Naive thymus-derived CD4-positive, alpha-beta T cell (primary cell): Measurements from ENCODE around the gene FIG4. TPM values are rescaled to one million over a fixed set of nuclear protein-coding genes. Genes with fewer than 3 reads are reported as not detected.

ENCODE experiments used
- ATAC-seq: fragments of 150-1000 bp; cut with Tn5 transposase; 2 replicates; pipeline ENCODE4 v1.10.0; 2021; ENCODE audit warnings: mild to moderate bottlenecking, moderate library complexity
- CTCF ChIA-PET: fragments of 350-600 bp; sonication (Branson Sonifier 250); formaldehyde crosslinking; loops from one replicate; lab custom pipeline; 2021; ENCODE audit warnings: antibody characterized with exemption; lab: Charles Lee
- POLR2A ChIA-PET: fragments of 350-600 bp; sonication (Branson Sonifier 250); formaldehyde crosslinking; loops from one replicate; lab custom pipeline; 2021; ENCODE audit warnings: antibody characterized with exemption, inconsistent platforms; lab: Charles Lee
- DNase-seq, 9 donors: peaks; one replicate each; pipeline versions ENCODE4 v3.0.0 to v3.0.0-alpha.2; 2020 to 2022; ENCODE audit warnings: mixed read lengths in 1 of 9
- H3K27ac ChIP-seq: one replicate; pipeline ENCODE4 v1.7.0; 2013; ENCODE audit warnings: mild to moderate bottlenecking, low read depth, low read length, moderate library complexity
- H3K27me3 ChIP-seq, 2 donors: one replicate each; pipeline ENCODE4 v1.7.0; 2013; ENCODE audit warnings: low read length in 2 of 2, mild to moderate bottlenecking in 2 of 2, moderate library complexity in 2 of 2; ENCODE audit not compliant: control insufficient read depth in 2 of 2, insufficient read depth in 2 of 2
- H3K36me3 ChIP-seq, 3 experiments: 1 replicate in 2 of 3; 2 replicates in 1 of 3; pipeline ENCODE4 v1.7.0; 2013; ENCODE audit warnings: low read length in 3 of 3, mild to moderate bottlenecking in 3 of 3, moderate library complexity in 1 of 3; ENCODE audit not compliant: insufficient read depth in 3 of 3, control insufficient read depth in 2 of 3
- H3K4me1 ChIP-seq, 2 donors: one replicate each; pipeline ENCODE4 v1.7.0; 2013; ENCODE audit warnings: low read length in 2 of 2, mild to moderate bottlenecking in 2 of 2, moderate library complexity in 1 of 2; ENCODE audit not compliant: control insufficient read depth in 2 of 2, insufficient read depth in 2 of 2
- H3K4me3 ChIP-seq: 2 replicates; pipeline ENCODE4 v1.7.0; 2013; ENCODE audit warnings: mild to moderate bottlenecking, low read length
- H3K9me3 ChIP-seq, 3 experiments: 1 replicate in 2 of 3; 2 replicates in 1 of 3; pipeline ENCODE4 v1.7.0; 2013; ENCODE audit warnings: low read length in 3 of 3; ENCODE audit not compliant: control insufficient read depth in 2 of 3
- H3K27ac Mint-ChIP-seq, 9 donors: one replicate each; pipeline ENCODE4 v1.8.0; 2020 to 2022; ENCODE audit warnings: mixed read lengths in 9 of 9, mild to moderate bottlenecking in 8 of 9, moderate library complexity in 5 of 9, inconsistent platforms in 2 of 9
- H3K27me3 Mint-ChIP-seq, 5 donors: one replicate each; pipeline ENCODE4 v1.8.0; 2021 to 2022; ENCODE audit warnings: mixed read lengths in 5 of 5, mild to moderate bottlenecking in 1 of 5
- H3K36me3 Mint-ChIP-seq, 5 donors: one replicate each; pipeline ENCODE4 v1.8.0; 2020 to 2022; ENCODE audit warnings: mixed read lengths in 5 of 5, mild to moderate bottlenecking in 3 of 5, inconsistent platforms in 1 of 5
- H3K4me1 Mint-ChIP-seq, 7 donors: one replicate each; pipeline ENCODE4 v1.8.0; 2020 to 2022; ENCODE audit warnings: mixed read lengths in 7 of 7, mild to moderate bottlenecking in 3 of 7, inconsistent platforms in 1 of 7
- H3K4me3 Mint-ChIP-seq, 10 donors: one replicate each; pipeline ENCODE4 v1.8.0; 2020 to 2022; ENCODE audit warnings: mild to moderate bottlenecking in 10 of 10, mixed read lengths in 10 of 10, moderate library complexity in 6 of 10, inconsistent platforms in 2 of 10
- H3K9me3 Mint-ChIP-seq, 11 donors: one replicate each; pipeline ENCODE4 v1.8.0; 2020 to 2022; ENCODE audit warnings: mixed read lengths in 11 of 11, mild to moderate bottlenecking in 4 of 11, inconsistent platforms in 1 of 11, moderate library complexity in 1 of 11
- intact Hi-C, 2 donors: fragments of 100-400 bp; cut with micrococcal nuclease; formaldehyde crosslinking; loops; one replicate each; pipeline ENCODE4 v1.15.1; 2023
- polyA plus RNA-seq, 2 donors: library from polyadenylated mRNA; unstranded; fragments of 300-500 nt; fragmentation: Illumina TruSeq; gene quantifications; one replicate each; pipeline ENCODE4 v1.2.3, GENCODE V29; 2021
- total RNA-seq, 6 experiments: library from RNA in 5 of 6; stranded (reverse) in 5 of 6; gene quantifications; 1 replicate in 5 of 6; 2 replicates in 1 of 6; pipeline ENCODE4 v1.2.3 and lab custom pipeline; 2021 to 2026

FIG4 gene
- total and polyA plus RNA-seq, 7 experiments from 2014 or later, result 6.8 to 16.5 (median 13.4) TPM

- ATAC-seq, result no peak
- CTCF ChIA-PET, result no interaction called here
- no peaks in the 10 kb centered on the region for H3K9me3 Mint-ChIP-seq
- DNase-seq, result no peak
- POLR2A ChIA-PET, result no interaction called here
- no peak overlapping the region for H3K4me3 Mint-ChIP-seq
- H3K4me1 Mint-ChIP-seq, result peaks cover 0 to 1% (median 0%) of the 10 kb centered on the region in 7 donors
- intact Hi-C loops, result no loop called here
- peaks cover 4 to 72% (median 25%) of the 10 kb centered on the region in 5 donors for H3K36me3 Mint-ChIP-seq
- Histone ChIP-seq H3K4me3 (no peak overlapping the region), H3K36me3 (peaks cover 0 to 26% (median 4%) of the 10 kb centered on the region in 3 experiments), H3K9me3 (no peaks in the 10 kb centered on the region), H3K4me1 (no peaks in the 10 kb centered on the region), H3K27me3 (no peaks in the 10 kb centered on the region), H3K27ac (no peak overlapping the region)
- no peaks in the 10 kb centered on the region for H3K27me3 Mint-ChIP-seq
- no peak overlapping the region for H3K27ac Mint-ChIP-seq
These were observed 75.1 kb downstream of the FIG4 start for GRCh38 chr6:109766167-109766566.

- Mint-ChIP-seq H3K4me1 (peaks cover 0 to 8% (median 6%) of the 10 kb centered on the region in 7 donors), H3K4me3 (no peak overlapping the region), H3K27me3 (no peaks in the 10 kb centered on the region), H3K27ac (no peak overlapping the region), H3K9me3 (peaks cover 0 to 6% (median 0%) of the 10 kb centered on the region in 11 donors), H3K36me3 (peaks cover 13 to 73% (median 29%) of the 10 kb centered on the region in 5 donors)
- H3K36me3 ChIP-seq, result peaks cover 0 to 22% (median 0%) of the 10 kb centered on the region in 3 experiments
- H3K4me3 ChIP-seq, result no peak overlapping the region
- POLR2A ChIA-PET, result no interaction called here
- ATAC-seq (no peak), DNase-seq (no peak)
- H3K27ac ChIP-seq, result no peak overlapping the region
- no peaks in the 10 kb centered on the region for H3K4me1 ChIP-seq
- H3K27me3 ChIP-seq, result no peaks in the 10 kb centered on the region
- no peaks in the 10 kb centered on the region for H3K9me3 ChIP-seq
- intact Hi-C loops, result no loop called here
- CTCF ChIA-PET, result no interaction called here
These were observed 76.9 kb downstream of the FIG4 start for GRCh38 chr6:109767961-109768360.

- H3K4me3 Mint-ChIP-seq, result no peak overlapping the region
- peaks cover 10 to 76% (median 29%) of the 10 kb centered on the region in 5 donors for H3K36me3 Mint-ChIP-seq
- Histone ChIP-seq H3K27me3 (no peaks in the 10 kb centered on the region), H3K27ac (no peak overlapping the region), H3K36me3 (peaks cover 0 to 21% (median 0%) of the 10 kb centered on the region in 3 experiments), H3K4me3 (no peak overlapping the region), H3K4me1 (no peaks in the 10 kb centered on the region), H3K9me3 (no peaks in the 10 kb centered on the region)
- DNase-seq, result no peak
- H3K9me3 Mint-ChIP-seq, result peaks cover 0 to 6% (median 0%) of the 10 kb centered on the region in 11 donors
- H3K4me1 Mint-ChIP-seq, result peaks cover 0 to 8% (median 6%) of the 10 kb centered on the region in 7 donors
- H3K27me3 Mint-ChIP-seq, result no peaks in the 10 kb centered on the region
- intact Hi-C loops, result no loop called here
- ChIA-PET POLR2A (no interaction called here), CTCF (no interaction called here)
- no peak overlapping the region for H3K27ac Mint-ChIP-seq
- ATAC-seq, result no peak
These were observed 77.4 kb downstream of the FIG4 start for GRCh38 chr6:109768485-109768884.

GRCh38 chr6:109769213-109769612 lies 78.1 kb downstream of the FIG4 start:
- Histone ChIP-seq H3K4me1 (no peaks in the 10 kb centered on the region), H3K4me3 (no peak overlapping the region)

GRCh38 chr6:109770047-109770446 lies 79.0 kb downstream of the FIG4 start:
- H3K36me3 ChIP-seq, result peaks cover 0 to 21% (median 0%) of the 10 kb centered on the region in 3 experiments
- H3K27ac ChIP-seq, result no peak overlapping the region
- no peak overlapping the region for H3K4me3 Mint-ChIP-seq
- intact Hi-C loops, result no loop called here
- DNase-seq (no peak), ATAC-seq (no peak)
- no peak overlapping the region for H3K27ac Mint-ChIP-seq
- H3K27me3 Mint-ChIP-seq, result no peaks in the 10 kb centered on the region
- H3K4me3 ChIP-seq, result no peak overlapping the region
- no peaks in the 10 kb centered on the region for H3K27me3 ChIP-seq
- H3K36me3 Mint-ChIP-seq, result peaks cover 9 to 64% (median 27%) of the 10 kb centered on the region in 5 donors
- H3K9me3 ChIP-seq, result no peaks in the 10 kb centered on the region
- ChIA-PET POLR2A (no interaction called here), CTCF (no interaction called here)
- H3K4me1 Mint-ChIP-seq, result peaks cover 0 to 8% (median 6%) of the 10 kb centered on the region in 7 donors
- H3K9me3 Mint-ChIP-seq, result peaks cover 0 to 6% (median 0%) of the 10 kb centered on the region in 11 donors
- H3K4me1 ChIP-seq, result no peaks in the 10 kb centered on the region

More at GRCh38 chr6:109769213-109769612, 78.1 kb downstream of the FIG4 start:
- no peak for ATAC-seq
- H3K36me3 ChIP-seq, result peaks cover 0 to 21% (median 0%) of the 10 kb centered on the region in 3 experiments
- H3K9me3 Mint-ChIP-seq, result peaks cover 0 to 6% (median 0%) of the 10 kb centered on the region in 11 donors
- H3K9me3 ChIP-seq, result no peaks in the 10 kb centered on the region
- CTCF ChIA-PET, result no interaction called here
- H3K27ac ChIP-seq, result no peak overlapping the region
- POLR2A ChIA-PET, result no interaction called here
- H3K27ac Mint-ChIP-seq, result no peak overlapping the region
- DNase-seq, result no peak
- no peak overlapping the region for H3K4me3 Mint-ChIP-seq
- H3K4me1 Mint-ChIP-seq, result peaks cover 0 to 8% (median 6%) of the 10 kb centered on the region in 7 donors
- H3K27me3 Mint-ChIP-seq, result no peaks in the 10 kb centered on the region
- intact Hi-C loops, result no loop called here
- H3K36me3 Mint-ChIP-seq, result peaks cover 9 to 71% (median 27%) of the 10 kb centered on the region in 5 donors
- H3K27me3 ChIP-seq, result no peaks in the 10 kb centered on the region

- Histone ChIP-seq H3K4me1 (no peaks in the 10 kb centered on the region), H3K27me3 (no peaks in the 10 kb centered on the region), H3K4me3 (no peak overlapping the region), H3K9me3 (no peaks in the 10 kb centered on the region), H3K27ac (no peak overlapping the region), H3K36me3 (peaks cover 0 to 20% (median 0%) of the 10 kb centered on the region in 3 experiments)
- H3K4me3 Mint-ChIP-seq, result no peak overlapping the region
- ChIA-PET POLR2A (no interaction called here), CTCF (no interaction called here)
- DNase-seq (no peak), ATAC-seq (no peak)
- H3K4me1 Mint-ChIP-seq, result peaks cover 0 to 8% (median 6%) of the 10 kb centered on the region in 7 donors
- H3K27me3 Mint-ChIP-seq, result no peaks in the 10 kb centered on the region
- H3K36me3 Mint-ChIP-seq, result peaks cover 9 to 60% (median 28%) of the 10 kb centered on the region in 5 donors
- peaks cover 0 to 6% (median 0%) of the 10 kb centered on the region in 11 donors for H3K9me3 Mint-ChIP-seq
- H3K27ac Mint-ChIP-seq, result no peak overlapping the region
- intact Hi-C loops, result no loop called here
These were observed 79.7 kb downstream of the FIG4 start for GRCh38 chr6:109770779-109771178.
